HG02759 (cell line): Measurements from ENCODE around the gene USP24.
"Not testable (repeated sequence)": the region's sequence is repeated elsewhere in the genome, so short reads cannot be mapped to it uniquely, and the experiment has no call there.

Experiments used
- ATAC-seq: cut with Tn5 transposase; IDR thresholded peaks from one replicate; pipeline ENCODE4 v1.9.1; 2021; ENCODE audit warnings: mild to moderate bottlenecking, moderate library complexity; ENCODE audit not compliant: unreplicated experiment

The USP24 gene

GRCh38 chr1:55232448-55233144, 17.4 kb upstream of the USP24 start:
- ATAC-seq: no peak

GRCh38 chr1:55231745-55232144, 16.6 kb upstream of the USP24 start:
- no peak for ATAC-seq

- no peak for ATAC-seq
Observed at GRCh38 chr1:55230659-55231058, 15.5 kb upstream of the USP24 start.

- ATAC-seq: not testable (repeated sequence)
Observed at GRCh38 chr1:55229726-55230125, 14.6 kb upstream of the USP24 start.

- ATAC-seq: no peak
Observed at GRCh38 chr1:55225228-55225627, 10.1 kb upstream of the USP24 start.

GRCh38 chr1:55224729-55225128, 9.6 kb upstream of the USP24 start:
- ATAC-seq: no peak

- ATAC-seq: no peak
Observed at GRCh38 chr1:55222152-55222551, 7.0 kb upstream of the USP24 start.

GRCh38 chr1:55217226-55217986, 2.2 kb upstream of the USP24 start:
- no peak for ATAC-seq

- no peak for ATAC-seq
Observed at GRCh38 chr1:55216096-55216495, 932 bp upstream of the USP24 start.

GRCh38 chr1:55214934-55215193, 300 bp downstream of the USP24 start:
- peak; percentile 25 for ATAC-seq

- peak; percentile 12 for ATAC-seq
Observed at GRCh38 chr1:55214212-55214933, 791 bp downstream of the USP24 start.

GRCh38 chr1:55213885-55214211, 1.3 kb downstream of the USP24 start:
- no peak for ATAC-seq

- no peak for ATAC-seq
Observed at GRCh38 chr1:55213151-55213884, 1.8 kb downstream of the USP24 start.

- ATAC-seq: no peak
Observed at GRCh38 chr1:55212349-55213150, 2.6 kb downstream of the USP24 start.

GRCh38 chr1:55211863-55212262, 3.3 kb downstream of the USP24 start:
- no peak for ATAC-seq

- ATAC-seq: no peak
Observed at GRCh38 chr1:55210990-55211801, 4.0 kb downstream of the USP24 start.

GRCh38 chr1:55209247-55209646, 5.9 kb downstream of the USP24 start:
- ATAC-seq: no peak

- no peak for ATAC-seq
Observed at GRCh38 chr1:55206210-55206609, 9.0 kb downstream of the USP24 start.

GRCh38 chr1:55204997-55205396, 10.2 kb downstream of the USP24 start:
- peak; percentile 92 for ATAC-seq

GRCh38 chr1:55203064-55203463, 12.1 kb downstream of the USP24 start:
- no peak for ATAC-seq
